Stimulated activated naive CD4-positive, alpha-beta T cell treated with Interleukin-2 at 50 U/mL for 16 hours (primary cell): ENCODE measurements around the gene TRIM29.

Experiments
- DNase-seq: peaks from one replicate; lab custom pipeline; 2025; lab: John Stamatoyannopoulos, UW

Gene TRIM29

GRCh38 chr11:120122924-120123683, 14.8 kb downstream of the TRIM29 start:
- no peak for DNase-seq

DNA sequence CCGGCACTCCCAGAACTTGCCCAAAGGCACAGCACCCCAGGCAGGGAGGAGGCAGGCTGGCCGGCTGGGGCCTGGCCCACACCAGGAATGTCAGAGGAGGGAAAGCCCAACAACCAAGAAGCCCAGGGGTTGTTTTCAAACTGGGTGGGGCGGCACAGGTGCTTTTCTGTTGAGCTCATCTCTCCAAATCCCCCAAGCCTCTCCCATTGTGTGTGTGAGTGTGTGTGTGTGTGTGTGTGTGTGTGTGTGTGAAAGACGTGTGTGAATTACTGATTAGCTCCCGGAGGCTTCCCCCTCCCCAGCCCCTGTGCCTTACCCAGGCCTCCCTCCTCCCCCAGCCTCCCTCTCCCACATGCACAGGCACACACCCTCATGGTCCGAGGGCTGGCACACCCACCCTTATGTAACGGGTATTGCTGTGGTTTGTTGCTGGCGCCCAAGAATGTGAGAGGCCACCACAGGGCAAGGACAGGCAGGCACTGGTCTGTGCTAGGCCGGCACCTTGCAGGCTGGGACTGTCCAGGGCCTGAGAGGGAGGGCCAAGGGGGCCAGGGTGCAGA, 15.9 kb downstream of the TRIM29 start:
- no peak for DNase-seq

GRCh38 chr11:120121336-120121735, 16.6 kb downstream of the TRIM29 start:
- no peak for DNase-seq

DNA sequence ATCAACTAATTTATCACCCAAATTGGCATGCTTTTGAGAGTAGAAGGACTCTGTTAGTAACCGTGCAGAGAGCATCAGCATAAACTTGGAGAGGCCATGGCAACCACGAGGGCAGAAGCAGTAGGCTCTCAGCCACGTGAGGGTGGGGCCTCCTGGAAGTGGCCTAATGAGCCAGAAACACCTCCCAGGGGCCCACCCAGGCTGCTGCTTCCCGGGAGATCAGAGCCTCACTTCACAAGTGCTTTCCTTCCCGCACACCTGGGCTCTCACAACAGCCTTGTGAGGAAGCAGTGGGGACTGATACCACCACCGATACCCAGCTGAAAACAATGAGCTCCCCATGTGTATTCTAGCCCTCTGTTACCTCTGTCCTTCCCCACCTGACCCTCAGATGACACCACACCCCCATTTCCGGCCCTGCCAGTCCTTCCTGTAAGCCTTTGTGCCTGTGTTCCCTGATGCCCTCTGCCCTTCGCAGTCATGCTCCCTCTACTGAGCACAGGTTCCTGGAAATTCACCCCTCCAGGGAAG, 17.0 kb downstream of the TRIM29 start:
- DNase-seq: no peak

GRCh38 chr11:120119121-120119520, 18.8 kb downstream of the TRIM29 start:
- no peak for DNase-seq

DNA sequence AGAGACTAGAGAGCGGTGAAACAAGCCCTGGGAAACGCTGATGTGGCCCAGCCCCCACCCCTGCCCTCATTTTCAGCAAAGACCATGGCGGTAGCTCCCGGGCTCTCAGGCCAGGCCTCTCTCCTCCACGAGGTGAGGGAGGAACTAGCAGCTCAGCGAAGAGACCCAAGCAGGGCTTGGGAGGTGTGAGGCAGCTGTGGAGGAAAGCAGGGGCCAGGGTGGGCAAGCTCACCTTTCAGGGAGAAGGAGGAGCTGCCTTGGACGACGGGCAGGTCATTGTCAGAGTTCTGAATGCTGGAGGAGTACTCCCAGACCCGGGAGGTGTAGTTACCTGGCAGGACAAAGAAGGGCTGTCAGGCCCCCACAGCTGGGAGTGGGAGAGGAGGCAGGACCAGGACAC, 19.9 kb downstream of the TRIM29 start:
- DNase-seq: no peak

DNA sequence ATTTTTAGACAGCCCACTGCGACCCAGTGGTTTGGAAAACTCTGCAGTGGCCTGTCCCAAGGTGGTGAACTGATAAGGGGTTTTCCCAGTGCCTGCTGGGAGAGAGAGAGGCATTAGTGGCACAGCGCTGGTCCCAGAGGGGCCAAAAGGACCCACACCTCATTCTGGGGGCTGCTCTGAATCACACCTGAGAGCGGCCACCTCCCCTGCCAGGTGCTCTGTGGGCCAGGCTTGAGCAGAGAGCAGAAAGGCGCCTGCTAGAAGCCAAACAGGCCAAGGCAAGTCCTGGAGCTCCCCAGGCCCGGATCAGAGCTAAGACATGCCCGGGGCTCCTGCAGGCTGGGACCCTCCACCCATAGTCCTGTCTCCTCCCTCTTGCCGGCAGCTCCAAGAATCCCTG, 20.9 kb downstream of the TRIM29 start:
- no peak for DNase-seq

DNA sequence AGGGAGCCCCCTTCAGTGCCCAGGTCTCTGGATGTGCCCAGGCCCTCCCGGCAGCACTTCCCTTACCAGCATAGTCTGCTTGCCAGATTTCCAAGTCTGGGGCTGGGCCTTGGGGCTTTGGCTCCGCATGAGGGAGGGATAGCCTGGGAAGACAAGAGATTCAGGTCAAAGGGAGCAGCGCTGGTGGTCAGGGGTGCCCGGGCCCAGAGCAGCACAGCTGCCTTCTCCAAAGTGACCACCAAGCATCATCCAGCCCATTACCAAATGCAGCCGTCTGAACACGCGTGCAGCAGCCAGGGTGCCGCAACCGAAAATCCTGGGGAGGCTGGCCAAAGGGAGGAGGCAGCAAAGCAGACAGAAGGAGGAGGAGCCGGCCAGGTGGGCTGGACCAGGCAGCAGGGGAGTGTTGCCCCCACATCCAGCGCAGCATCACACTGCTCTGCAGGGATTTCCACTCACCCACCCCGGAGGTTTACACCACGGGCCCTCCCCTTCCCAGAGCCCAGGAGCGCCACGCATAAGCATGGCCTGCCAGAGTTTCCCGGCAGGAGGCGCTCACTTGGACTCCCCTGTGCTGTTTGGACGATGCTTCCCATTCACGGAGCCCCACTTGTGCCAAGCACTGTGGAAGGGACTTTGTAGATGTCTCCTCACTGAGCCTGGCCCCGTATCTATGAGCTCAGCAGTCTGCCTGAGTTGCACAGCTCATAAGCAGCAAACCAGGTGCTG, 22.5 kb downstream of the TRIM29 start:
- no peak for DNase-seq

- no peak for DNase-seq
Measured at GRCh38 chr11:120112174-120112796, 25.6 kb downstream of the TRIM29 start.

- DNase-seq: no peak
Measured at GRCh38 chr11:120109531-120109930, 28.4 kb downstream of the TRIM29 start.

- no peak for DNase-seq
Measured at GRCh38 chr11:120108785-120109168, 29.1 kb downstream of the TRIM29 start.

GRCh38 chr11:120108154-120108784, 29.6 kb downstream of the TRIM29 start:
- peak; percentile 30 for DNase-seq

GRCh38 chr11:120107692-120108091, 30.2 kb downstream of the TRIM29 start:
- DNase-seq: no peak

DNA sequence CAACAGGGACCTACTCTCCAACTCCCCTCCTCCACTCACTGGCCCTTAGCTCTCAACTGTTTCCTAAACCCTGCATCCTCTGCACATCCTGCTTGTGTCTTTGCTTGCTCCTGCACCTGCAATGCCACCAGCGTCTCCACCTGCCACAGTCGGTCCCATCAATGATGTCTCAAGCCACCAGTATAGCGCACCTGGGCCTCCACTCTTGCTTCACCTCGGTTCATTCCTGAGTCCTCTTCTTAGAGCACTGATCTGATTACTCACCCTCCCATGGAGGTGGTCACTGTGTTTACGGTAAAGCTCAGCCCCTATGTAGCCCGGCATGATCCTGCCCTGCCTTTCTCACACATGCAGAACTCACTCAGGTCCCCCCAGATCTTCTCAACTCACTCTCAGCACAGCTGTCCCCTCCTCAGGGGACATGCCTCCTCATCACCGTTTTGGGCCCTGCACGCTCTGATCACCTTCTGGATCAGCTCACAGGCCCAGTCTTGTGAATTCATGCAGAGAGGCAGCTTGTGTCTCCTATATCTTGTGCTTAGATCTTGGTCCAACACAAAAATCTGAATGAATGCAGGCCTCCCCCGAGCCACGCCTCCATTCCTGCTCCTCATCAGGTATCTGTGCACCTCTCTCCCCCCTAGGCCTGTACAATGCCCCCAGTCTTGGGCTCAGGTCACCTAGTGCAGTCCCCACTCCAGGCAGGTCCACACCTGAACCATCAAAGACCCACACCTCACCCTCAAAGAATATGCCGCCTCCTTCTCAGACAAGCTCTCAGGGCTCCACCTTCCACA, 31.4 kb downstream of the TRIM29 start:
- no peak for DNase-seq

GRCh38 chr11:120105576-120105975, 32.3 kb downstream of the TRIM29 start:
- no peak for DNase-seq

GRCh38 chr11:120104041-120104565, 33.8 kb downstream of the TRIM29 start:
- DNase-seq: no peak

DNA sequence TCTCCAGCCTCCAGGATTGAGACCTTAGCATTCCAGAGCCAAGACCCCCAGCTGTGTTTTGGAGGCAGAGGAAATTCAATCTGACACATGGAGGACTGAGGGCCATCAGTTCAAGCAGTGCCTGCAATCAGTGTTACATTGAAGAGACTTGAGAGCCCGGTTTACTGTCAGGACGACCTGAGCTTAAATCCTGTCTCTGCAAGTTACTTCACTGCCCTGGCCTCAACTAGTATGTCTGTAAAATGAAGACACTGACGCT, 35.1 kb downstream of the TRIM29 start:
- DNase-seq: no peak

DNA sequence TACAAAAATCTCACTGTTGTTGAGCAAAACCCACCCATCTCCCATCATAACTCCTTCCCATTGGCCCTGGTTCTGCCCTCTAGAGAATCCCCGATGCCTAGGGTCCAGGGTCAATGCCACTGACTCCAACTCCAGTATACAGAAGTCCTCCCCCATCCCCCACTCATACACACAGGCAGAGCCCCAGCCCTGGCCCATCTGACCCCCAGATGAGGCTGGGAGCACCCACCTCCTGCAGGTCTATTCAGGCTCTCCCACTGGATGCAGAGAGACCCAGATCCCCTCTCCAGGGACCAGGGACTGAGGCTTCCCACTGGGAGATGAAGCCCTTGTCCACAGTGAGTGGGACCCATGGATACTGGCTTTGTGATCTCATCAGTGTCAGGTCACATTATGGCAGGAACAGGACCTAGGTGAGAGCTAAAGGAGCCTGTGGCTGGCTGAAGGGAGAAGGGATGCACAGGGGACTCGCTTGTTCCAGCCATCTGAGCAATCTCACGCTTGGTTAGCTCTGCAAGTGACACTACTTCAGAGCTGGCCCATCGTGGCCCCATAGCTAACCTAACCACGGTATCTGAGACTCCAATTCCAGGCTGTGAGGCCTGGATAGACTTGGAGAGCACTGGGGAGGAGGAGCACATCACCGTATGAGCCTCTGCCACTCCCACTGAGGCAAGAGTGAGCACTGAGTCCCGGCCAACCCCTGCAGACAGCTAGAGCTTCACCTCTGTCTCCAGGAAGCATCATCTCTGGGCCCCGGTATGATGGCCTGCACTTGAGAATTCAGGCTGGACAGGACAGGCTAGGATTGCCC, 35.7 kb downstream of the TRIM29 start:
- no peak for DNase-seq

DNA sequence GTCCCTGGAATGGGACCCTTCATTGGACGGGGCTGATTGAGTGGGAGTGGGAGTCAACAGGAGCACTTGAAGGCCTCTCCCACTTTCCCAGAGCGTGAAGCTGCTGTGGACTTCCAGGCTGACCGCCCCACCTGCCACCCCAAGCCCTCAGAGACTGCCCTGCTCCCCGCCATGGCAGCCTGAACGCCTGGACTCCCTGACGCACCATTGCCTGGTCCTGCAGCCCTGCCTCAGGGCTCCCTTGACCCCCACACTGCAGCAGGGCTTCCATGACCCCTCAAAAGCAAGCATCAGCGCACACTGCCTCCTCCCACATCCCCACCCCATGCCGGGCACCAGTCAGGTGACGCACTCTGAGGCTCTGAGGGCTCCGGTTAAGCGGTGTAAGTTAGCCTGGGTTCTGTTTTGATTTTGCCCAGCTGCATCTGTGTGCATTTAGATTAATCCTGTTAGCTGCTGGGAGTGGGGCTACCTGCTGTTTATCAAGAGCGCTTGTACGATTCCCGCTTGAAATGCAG, 39.4 kb downstream of the TRIM29 start:
- DNase-seq: no peak

- DNase-seq: no peak
Measured at GRCh38 chr11:120097721-120098385, 40.1 kb downstream of the TRIM29 start.
